Stomach (tissue), 9 donors: Measurements from ENCODE around the gene DEPDC5. TPM values are rescaled to one million over a fixed set of nuclear protein-coding genes. Genes with fewer than 3 reads are reported as not detected.

Source experiments
- DNase-seq, 2 donors: peaks; one replicate each; pipeline versions ENCODE4 v3.0.0 to v3.0.0-alpha.2; 2013 to 2019
- H3K27ac ChIP-seq, 5 donors: fragments of 200-600 bp in 4 of 5; sonication (generic) in 4 of 5; one replicate each; pipeline ENCODE4 v1.5.1; 2013 to 2019; ENCODE audit warnings: mild to moderate bottlenecking in 1 of 5, moderate library complexity in 1 of 5
- H3K27me3 ChIP-seq, 3 donors: fragments of 200-600 bp; sonication (generic); one replicate each; pipeline ENCODE4 v1.5.1; 2017 to 2019; ENCODE audit warnings: mixed run types in 1 of 3
- H3K36me3 ChIP-seq, 4 donors: fragments of 200-600 bp; sonication (generic); 1 replicate in 3 of 4; 2 replicates in 1 of 4; pipeline ENCODE4 v1.5.1; 2016 to 2019
- H3K4me1 ChIP-seq, 4 donors: fragments of 200-600 bp; sonication (generic); one replicate each; pipeline ENCODE4 v1.5.1; 2016 to 2019
- H3K4me3 ChIP-seq, 4 donors: fragments of 200-600 bp; sonication (generic) in 3 of 4; one replicate each; pipeline ENCODE4 v1.5.1; 2016 to 2019; ENCODE audit warnings: mild to moderate bottlenecking in 1 of 4
- H3K9me3 ChIP-seq, 4 donors: fragments of 200-600 bp; sonication (generic); one replicate each; pipeline ENCODE4 v1.5.1; 2016 to 2019
- CTCF ChIP-seq, 7 experiments: fragments of 450-650 bp in 4 of 7; fragments of 200-600 bp in 3 of 7; sonication (generic) in 3 of 7; IDR thresholded peaks; one replicate each; pipeline ENCODE4 v1.5.1; 2016 to 2019; ENCODE audit warnings: antibody characterized with exemption in 7 of 7, control low read depth in 2 of 7, mild to moderate bottlenecking in 1 of 7
- EP300 ChIP-seq: sonication (generic); formaldehyde crosslinking; IDR thresholded peaks from one replicate; pipeline ENCODE4 v1.6.1; 2017; ENCODE audit warnings: antibody characterized with exemption
- POLR2A ChIP-seq, 4 donors: fragments of 450-650 bp; IDR thresholded peaks; one replicate each; pipeline ENCODE4 v1.6.1; 2016; ENCODE audit warnings: antibody characterized with exemption in 4 of 4, control low read depth in 2 of 4, mild to moderate bottlenecking in 1 of 4, moderate library complexity in 1 of 4
- POLR2AphosphoS5 ChIP-seq, 3 donors: sonication (generic); formaldehyde crosslinking; IDR thresholded peaks; one replicate each; pipeline ENCODE4 v1.6.1; 2016; ENCODE audit warnings: antibody characterized with exemption in 3 of 3
- WGBS, 5 donors: extraction: QIAGEN DNeasy Blood & Tissue Kit in 3 of 5; methylation state at CpG; one replicate each; pipeline versions ENCODE4 v1.1.5 to v1.1.7; 2013 to 2018; 5-methylcytosine and 5-hydroxymethylcytosine counted together
- intact Hi-C: fragments of 100-400 bp; cut with DNase I; formaldehyde crosslinking; loops from one replicate; pipeline ENCODE4 v1.15.1; 2023; ENCODE audit warnings: low total_unique reads
- polyA plus RNA-seq, 3 donors: library from polyadenylated mRNA; stranded (reverse); fragments of 200-250 nt; gene quantifications; one replicate each; pipeline ENCODE4 v1.2.3, GENCODE V29; 2013
- total RNA-seq, 5 donors: library from RNA; depleted of rRNA; stranded (reverse); fragments of >200 nt; gene quantifications; one replicate each; pipeline versions ENCODE4 v1.1.0 to v1.2.3, GENCODE V29; 2014 to 2016
- donor health status: healthy with polysubstance abuse.
- donor health status: Bipolar disorder and iron deficiency.
- donor health status: healthy.

The DEPDC5 gene
- total and polyA plus RNA-seq, 8 donors: 4.7 to 39.1 (median 20.2) TPM

- intact Hi-C loops: no loop called here
- no peaks in the 10 kb centered on the region for H3K9me3 ChIP-seq
- H3K4me3 ChIP-seq: no peak overlapping the region
- 78 to 88% (median 84%) methylated on average over 7 of the region's 7 CpGs for WGBS, 5 donors
- TF ChIP-seq CTCF (IDR thresholded peaks at IDR 0.05) (no peak), POLR2AphosphoS5 (IDR thresholded peaks at IDR 0.05) (no peak), EP300 (no peak), POLR2A (IDR thresholded peaks at IDR 0.05) (no peak)
- no peaks in the 10 kb centered on the region for H3K27me3 ChIP-seq
- H3K36me3 ChIP-seq: peaks cover 35 to 96% (median 92%) of the 10 kb centered on the region in 4 donors
- no peak for DNase-seq
- no peaks in the 10 kb centered on the region for H3K4me1 ChIP-seq
- no peak overlapping the region for H3K27ac ChIP-seq
Observed at GRCh38 chr22:31719850-31720471, 33.9 kb upstream of the DEPDC5 start.

GRCh38 chr22:31723723-31724122 is 30.1 kb upstream of the DEPDC5 start:
- H3K27me3 ChIP-seq: no peaks in the 10 kb centered on the region
- WGBS, 5 donors: 86 to 95% (median 88%) methylated on average over 5 of the region's 5 CpGs
- H3K9me3 ChIP-seq: no peaks in the 10 kb centered on the region
- H3K4me3 ChIP-seq: no peak overlapping the region
- peaks cover 18 to 91% (median 74%) of the 10 kb centered on the region in 4 donors for H3K36me3 ChIP-seq
- intact Hi-C loops: no loop called here
- H3K4me1 ChIP-seq: no peaks in the 10 kb centered on the region
- TF ChIP-seq POLR2AphosphoS5 (IDR thresholded peaks at IDR 0.05): no peak
- no peak for TF ChIP-seq POLR2A (IDR thresholded peaks at IDR 0.05)
- no peak for TF ChIP-seq CTCF (IDR thresholded peaks at IDR 0.05)
- H3K27ac ChIP-seq: no peak overlapping the region
- no peak for DNase-seq

- TF ChIP-seq POLR2AphosphoS5 (IDR thresholded peaks at IDR 0.05): no peak
- no peak for TF ChIP-seq POLR2A (IDR thresholded peaks at IDR 0.05)
- TF ChIP-seq EP300: no peak
- no peak for TF ChIP-seq CTCF (IDR thresholded peaks at IDR 0.05)
- H3K9me3 ChIP-seq: no peaks in the 10 kb centered on the region
- H3K27ac ChIP-seq: peak overlapping the region in 1 of 5 donors; percentile 5
- peak in 1 of 2 donors; percentile 9 for DNase-seq
- H3K27me3 ChIP-seq: no peaks in the 10 kb centered on the region
- WGBS, 5 donors: 37 to 93% (median 79%) methylated on average over 3 of the region's 3 CpGs
- peaks cover 5 to 16% (median 11%) of the 10 kb centered on the region in 4 donors for H3K4me1 ChIP-seq
- H3K4me3 ChIP-seq: no peak overlapping the region
- intact Hi-C loops: no loop called here
- H3K36me3 ChIP-seq: peaks cover 18 to 61% (median 46%) of the 10 kb centered on the region in 4 donors
Observed at GRCh38 chr22:31726692-31727091, 27.1 kb upstream of the DEPDC5 start.

GRCh38 chr22:31728857-31729256 is 25.0 kb upstream of the DEPDC5 start:
- Histone ChIP-seq H3K9me3 (no peaks in the 10 kb centered on the region), H3K4me1 (peaks cover 5 to 32% (median 25%) of the 10 kb centered on the region in 4 donors), H3K27me3 (no peaks in the 10 kb centered on the region), H3K4me3 (no peak overlapping the region), H3K27ac (no peak overlapping the region), H3K36me3 (peaks cover 9 to 41% (median 28%) of the 10 kb centered on the region in 4 donors)
- 90 to 96% (median 95%) methylated on average over 4 of the region's 4 CpGs for WGBS, 5 donors
- intact Hi-C loops: no loop called here
- no peak for DNase-seq
- TF ChIP-seq CTCF (IDR thresholded peaks at IDR 0.05) (no peak), POLR2AphosphoS5 (IDR thresholded peaks at IDR 0.05) (no peak), POLR2A (IDR thresholded peaks at IDR 0.05) (no peak), EP300 (no peak)
